Measurements from ENCODE around the gene CMSS1.

CMSS1 gene

GRCh38 chr3:99877031-99877579 is 59.4 kb downstream of the CMSS1 start:
- DNase-seq = no peak

DNA sequence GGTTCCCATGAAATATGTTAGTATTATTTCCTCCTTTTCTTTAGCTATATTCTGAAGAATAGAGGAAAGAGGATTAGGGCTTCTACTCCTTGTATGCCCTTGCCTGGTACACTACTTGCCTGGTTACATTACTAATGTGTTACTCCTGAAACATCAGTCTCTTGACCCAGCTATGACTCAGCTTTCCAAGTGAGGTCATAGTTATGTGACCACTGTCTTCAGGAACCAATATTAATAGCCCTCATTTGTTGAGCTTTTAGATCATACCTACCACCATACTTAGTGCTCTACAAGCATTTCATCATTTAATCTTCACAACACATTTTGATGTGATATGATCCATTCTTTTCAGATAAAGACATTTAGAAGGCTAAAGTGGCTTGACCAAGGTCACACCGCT is 60.3 kb downstream of the CMSS1 start:
- DNase-seq = peak; percentile 85

DNA sequence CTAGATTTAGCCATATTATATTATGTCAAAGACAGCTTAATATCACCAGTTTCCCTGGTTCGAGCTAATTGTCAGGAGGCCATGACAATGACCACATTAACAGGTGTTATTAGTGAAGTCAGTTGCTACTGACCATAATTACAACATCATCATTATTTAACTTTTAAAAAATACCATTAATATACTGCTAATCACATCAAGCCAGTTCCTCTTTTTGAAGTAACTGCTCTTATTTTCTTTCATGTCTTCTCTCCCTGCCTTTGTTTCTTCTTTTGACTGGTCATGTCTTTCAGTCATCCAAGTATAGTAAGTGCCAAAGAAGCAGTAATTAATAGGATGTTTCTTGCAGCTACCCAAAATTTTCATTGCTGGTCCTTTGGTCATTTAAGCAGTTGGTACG is 61.6 kb downstream of the CMSS1 start:
- DNase-seq = no peak

DNA sequence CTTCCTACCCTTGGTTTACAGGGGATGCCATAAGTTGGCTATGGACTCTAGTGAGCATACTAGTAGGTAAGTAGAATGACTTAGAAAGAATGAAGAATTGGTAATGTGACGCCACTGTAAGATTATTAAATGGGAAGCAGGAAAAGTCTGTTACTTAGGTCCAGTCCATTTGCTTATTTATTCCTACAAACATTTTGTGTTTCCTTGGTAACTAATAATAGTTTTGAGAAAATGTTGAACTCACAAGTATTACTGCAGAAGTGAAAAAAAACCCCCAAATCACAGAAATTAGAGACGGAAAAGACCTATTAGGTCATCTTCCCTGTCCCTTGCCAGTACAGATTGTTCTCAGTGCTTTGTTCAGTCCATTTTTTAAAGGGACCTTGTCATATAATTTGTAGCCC is 63.5 kb downstream of the CMSS1 start:
- no peak for DNase-seq

GRCh38 chr3:99882436-99883137 is 64.9 kb downstream of the CMSS1 start:
- no peak for DNase-seq

GRCh38 chr3:99883138-99883461 is 65.4 kb downstream of the CMSS1 start:
- no peak for DNase-seq

- no peak for DNase-seq
Measured at GRCh38 chr3:99883693-99884092, 66.0 kb downstream of the CMSS1 start.

DNA sequence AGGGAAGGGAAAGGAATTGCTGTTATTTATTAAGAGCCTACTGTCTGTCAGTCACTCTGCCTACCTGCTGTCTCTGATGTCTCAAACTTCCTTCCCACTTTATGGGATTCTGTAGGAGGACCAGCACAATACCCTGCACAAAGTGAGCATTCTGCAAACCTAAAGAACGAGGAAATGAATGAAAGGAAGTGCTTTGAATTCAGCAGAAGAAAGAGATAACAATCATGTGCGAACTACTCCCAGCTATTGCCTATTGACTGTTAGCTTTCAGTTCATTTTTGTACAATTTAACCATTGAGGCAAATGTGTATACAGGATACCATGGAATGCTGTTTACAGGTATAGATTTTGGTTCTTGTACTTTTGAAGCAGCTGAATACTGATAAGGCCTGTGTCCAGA is 66.8 kb downstream of the CMSS1 start:
- no peak for DNase-seq

- no peak for DNase-seq
Measured at GRCh38 chr3:99885085-99885484, 67.4 kb downstream of the CMSS1 start.

GRCh38 chr3:99885851-99886250 is 68.2 kb downstream of the CMSS1 start:
- DNase-seq = no peak

DNA sequence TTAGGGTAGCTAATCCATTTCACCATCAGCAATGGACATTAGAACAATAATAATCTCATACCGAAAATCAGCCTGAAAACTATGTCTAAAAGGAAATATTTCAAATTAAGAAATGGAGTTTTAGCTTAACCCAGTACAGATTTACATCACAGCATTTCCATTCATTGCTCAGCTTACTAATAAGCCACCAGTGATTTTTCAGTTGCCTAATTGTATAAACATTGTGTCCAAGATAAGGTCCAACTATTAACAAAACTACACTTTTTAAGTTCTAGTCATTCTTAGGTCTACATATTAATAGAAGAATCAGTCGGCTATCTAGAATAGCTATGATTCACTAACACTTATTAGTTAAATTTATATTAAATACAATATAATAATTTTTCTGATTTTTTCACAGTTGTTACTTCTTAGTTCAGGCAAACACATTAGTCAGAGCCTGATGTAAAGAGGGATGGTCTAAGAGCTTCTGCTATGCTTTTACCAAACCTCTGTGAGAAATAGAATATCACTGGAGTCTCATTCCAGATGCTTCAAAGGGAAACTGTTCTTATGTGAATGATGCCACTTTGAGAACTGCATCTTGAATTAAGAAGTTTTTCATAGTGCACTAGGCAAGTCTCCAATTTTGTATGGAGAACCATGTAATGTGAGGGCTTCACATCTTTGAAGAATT is 74.1 kb downstream of the CMSS1 start:
- no peak for DNase-seq

- DNase-seq = no peak
Measured at GRCh38 chr3:99892332-99892731, 74.7 kb downstream of the CMSS1 start.

- DNase-seq = no peak
Measured at GRCh38 chr3:99895131-99895696, 77.6 kb downstream of the CMSS1 start.

- DNase-seq = peak; percentile 86
Measured at GRCh38 chr3:99895703-99896441, 78.2 kb downstream of the CMSS1 start.

DNA sequence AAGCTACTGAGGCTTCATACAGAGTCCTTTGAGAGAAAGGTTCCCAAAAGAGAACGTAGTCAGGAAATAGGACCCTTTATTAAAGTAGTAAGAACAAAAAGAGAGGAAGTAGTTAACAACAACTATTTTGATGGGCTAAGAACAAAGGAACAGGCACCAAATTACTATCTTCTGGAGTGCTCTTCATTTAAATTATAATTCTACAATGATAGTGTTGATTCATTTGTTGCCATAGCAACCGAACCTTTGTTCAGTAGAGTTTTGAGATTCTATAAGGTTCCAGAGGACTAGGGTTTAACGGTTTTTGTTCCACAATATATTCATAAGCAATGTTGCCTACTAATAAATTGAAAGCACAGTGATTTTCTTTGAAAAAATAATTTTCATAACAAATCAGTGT is 78.8 kb downstream of the CMSS1 start:
- no peak for DNase-seq

GRCh38 chr3:99899603-99900002 is 81.9 kb downstream of the CMSS1 start:
- no peak for DNase-seq

DNA sequence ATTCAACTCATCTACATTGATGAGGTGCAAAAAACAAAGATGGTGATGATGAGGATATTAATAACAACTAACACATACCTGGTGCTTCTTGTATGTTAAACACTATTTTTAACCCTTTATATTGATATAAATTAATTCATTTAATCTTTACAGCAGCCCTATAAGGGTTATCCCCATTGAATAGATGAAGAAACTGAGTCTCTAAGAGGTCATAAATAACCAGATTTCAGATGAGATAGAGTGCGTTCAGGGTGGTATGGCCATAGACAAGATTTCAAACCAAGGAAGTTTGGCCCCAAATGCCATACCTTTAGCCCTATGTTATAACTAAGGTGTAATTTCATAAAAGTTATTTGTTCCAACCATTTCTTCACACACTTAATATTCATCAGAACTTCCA is 82.6 kb downstream of the CMSS1 start:
- DNase-seq = no peak

GRCh38 chr3:99901200-99901926 is 83.7 kb downstream of the CMSS1 start:
- peak; percentile 30 for DNase-seq

DNA sequence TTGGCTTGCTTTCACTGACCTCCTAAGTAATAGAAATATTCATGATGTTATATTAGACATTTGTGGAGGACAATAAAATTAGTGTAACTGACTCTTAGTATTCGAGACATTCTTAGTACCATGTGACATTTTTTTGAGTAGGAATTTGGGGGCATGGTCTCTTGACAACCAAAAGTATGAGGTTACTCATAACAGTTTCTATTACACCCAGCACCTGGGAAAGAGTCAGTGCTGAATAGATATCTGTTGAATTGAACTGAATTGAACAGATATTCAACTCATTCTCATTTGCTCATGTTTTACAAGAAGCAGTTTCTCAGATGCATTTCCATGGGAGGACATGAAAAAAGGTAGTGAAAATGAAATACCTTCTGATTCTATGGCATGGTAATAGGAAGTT is 84.4 kb downstream of the CMSS1 start:
- peak; percentile 20 for DNase-seq

- DNase-seq = no peak
Measured at GRCh38 chr3:99903869-99904268, 86.2 kb downstream of the CMSS1 start.

- no peak for DNase-seq
Measured at GRCh38 chr3:99907959-99908544, 90.4 kb downstream of the CMSS1 start.

GRCh38 chr3:99909714-99910495 is 92.2 kb downstream of the CMSS1 start:
- peak; percentile 76 for DNase-seq

Data from kidney glomerular epithelial cell (primary cell).